ENCODE results near the gene TMED6.
A peak's percentile ranks its signal among the peaks of the same experiment; 100 is the strongest.

The TMED6 gene

DNA sequence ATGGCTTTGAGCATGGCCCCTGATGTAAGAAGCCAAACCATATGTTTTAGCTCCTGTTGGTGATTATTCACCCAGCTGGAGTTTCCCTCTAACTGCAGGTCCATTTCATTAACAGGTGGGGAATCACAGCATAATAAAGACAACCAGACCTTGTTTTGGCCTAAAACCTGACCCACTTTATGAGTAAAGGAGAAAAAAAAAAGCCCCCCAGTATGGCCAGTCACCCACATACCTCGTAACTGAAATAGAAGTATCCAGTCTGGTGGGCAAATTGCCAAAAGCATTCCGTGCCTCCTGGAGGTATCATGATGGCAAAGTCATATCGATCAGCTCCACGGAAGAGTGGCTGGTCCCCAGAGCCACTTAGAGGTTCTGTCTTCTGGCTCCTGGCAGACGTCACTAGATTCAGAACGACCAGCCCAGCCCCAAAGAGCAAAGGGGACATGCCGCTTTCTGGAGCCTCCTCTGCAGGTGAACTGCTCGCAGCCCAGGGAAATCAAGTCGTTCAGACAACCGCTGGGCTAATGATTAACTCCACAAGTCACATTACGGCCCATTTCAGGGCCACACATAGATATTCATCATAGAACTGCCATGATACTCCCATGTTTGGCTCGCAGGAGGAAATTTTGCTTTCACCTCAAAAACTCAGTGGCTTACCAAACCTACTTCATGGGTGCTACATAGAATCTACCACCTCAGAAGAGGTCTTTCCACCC is at the start of gene TMED6:
TMED6 (minus strand) TSS at position 478 of the 719 bp plus-strand sequence; CDS start at position 445, 33 bp downstream.
- no peak for DNase-seq (ENCODE audit: low read depth)

- DNase-seq (ENCODE audit: low read depth), result no peak
Observed at GRCh38 chr16:69399361-69399760, 47.8 kb upstream of the TMED6 start.

DNA sequence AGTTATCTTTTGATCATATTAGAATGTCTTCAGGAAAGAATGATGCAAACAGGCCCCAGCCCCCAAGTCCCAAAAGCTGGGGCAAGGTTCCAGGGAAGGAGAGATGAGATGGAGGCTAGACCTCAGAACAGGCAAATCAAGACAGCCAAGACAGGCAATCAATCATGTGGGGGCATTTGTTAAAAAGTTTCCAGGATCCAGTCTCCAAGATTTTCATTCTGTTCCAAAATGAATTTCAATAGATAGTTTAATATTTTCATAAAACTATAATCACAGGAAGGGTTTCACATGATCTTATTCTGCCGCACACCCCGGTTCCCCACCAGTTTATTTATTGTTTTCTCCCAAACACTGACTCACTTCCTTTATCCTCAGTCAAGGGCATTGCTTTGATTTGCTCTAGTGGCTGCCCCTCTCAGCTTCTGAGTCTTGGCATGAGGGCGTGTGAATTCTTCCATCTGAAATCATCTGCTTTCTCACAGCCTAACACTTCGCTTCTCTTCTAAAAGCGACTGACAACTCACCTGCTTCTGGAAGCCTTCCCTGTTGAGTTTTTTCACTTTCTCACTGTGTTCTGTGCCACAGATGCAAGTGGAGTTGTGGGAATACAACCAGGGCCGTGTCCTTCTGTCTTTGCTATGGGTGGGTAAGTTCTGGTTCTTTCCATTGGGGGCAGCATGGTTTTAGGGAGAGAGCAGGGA is 46.4 kb upstream of the TMED6 start:
- DNase-seq (ENCODE audit: low read depth), result no peak

- DNase-seq (ENCODE audit: low read depth), result peak; percentile 50
Observed at GRCh38 chr16:69396187-69397061, 44.8 kb upstream of the TMED6 start.

DNA sequence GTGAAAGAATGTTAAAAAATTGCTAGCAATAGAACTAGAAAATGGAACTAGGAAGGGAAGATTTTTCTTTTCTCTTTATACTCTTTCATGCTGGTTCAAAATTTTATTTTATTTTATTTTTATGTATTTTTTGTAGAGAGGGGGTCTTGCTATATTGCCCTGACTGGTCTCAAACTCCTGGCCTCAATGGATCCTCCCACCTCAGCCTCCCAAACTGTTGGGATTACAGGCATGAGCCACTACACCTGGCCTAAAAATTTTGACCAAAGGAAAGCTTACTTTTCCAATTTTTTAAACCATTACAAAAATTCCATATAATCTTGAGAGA is 44.2 kb upstream of the TMED6 start:
- no peak for DNase-seq (ENCODE audit: low read depth)

GRCh38 chr16:69393898-69394849 is 42.6 kb upstream of the TMED6 start:
- no peak for DNase-seq (ENCODE audit: low read depth)

DNA sequence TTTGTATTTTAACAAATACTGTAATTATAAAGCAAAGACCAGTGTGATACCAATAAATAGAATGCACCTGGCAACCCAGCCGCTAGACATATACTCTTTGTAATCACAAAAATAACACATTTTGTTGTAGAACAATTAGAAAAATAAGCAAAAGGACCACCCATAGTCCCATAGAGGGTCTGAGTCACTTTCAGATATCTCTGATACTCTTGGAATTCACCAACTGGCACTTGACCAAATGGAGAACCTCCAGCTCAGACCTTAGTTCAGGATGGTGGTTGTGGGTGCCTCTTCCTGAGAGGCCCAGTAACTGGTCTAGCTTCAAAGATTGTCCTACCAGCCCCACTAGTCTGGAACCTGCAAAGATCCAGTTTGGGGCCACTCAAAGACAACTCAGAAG is 35.0 kb upstream of the TMED6 start:
- DNase-seq (ENCODE audit: low read depth), result no peak

DNA sequence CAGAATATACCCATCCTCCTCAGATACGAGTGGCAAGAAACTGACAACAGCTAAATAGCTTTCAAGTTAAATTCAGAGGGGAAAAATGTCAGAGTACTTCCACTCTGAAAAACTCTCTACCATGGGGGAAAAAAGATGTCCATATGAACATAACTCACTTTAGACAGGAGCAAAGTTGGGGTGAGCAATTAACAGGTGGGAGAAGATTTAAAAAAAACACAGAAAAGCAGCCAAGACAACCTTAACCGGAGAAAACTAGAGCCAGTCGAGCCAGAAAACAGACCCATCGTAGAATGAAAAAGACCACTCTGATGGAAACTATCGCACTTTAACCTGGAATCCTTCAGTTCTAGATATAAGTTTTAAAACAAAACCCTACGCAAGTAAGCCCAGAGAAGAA is 33.4 kb upstream of the TMED6 start:
- no peak for DNase-seq (ENCODE audit: low read depth)

GRCh38 chr16:69382421-69382820 is 30.8 kb upstream of the TMED6 start:
- DNase-seq (ENCODE audit: low read depth), result no peak

GRCh38 chr16:69381231-69381630 is 29.6 kb upstream of the TMED6 start:
- no peak for DNase-seq (ENCODE audit: low read depth)

DNA sequence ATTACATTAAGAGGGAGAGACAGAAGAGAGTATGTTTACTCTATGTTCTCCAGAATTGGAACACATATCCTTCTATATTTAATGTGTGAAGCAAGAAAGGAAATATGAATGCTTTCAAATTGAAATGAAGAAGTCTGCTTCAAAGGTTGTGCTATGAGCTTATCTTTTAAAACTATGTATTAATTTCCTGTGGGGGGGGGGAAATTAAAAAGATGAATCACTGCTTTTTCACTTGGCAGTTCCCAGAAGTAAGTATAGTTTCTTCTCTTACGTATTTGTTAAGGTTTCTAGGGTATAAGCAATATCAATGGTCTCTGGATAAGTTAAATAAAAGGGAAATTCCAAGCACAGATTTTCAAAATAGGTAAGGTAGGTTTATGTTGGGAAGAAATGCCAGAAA is 27.2 kb upstream of the TMED6 start:
- DNase-seq (ENCODE audit: low read depth), result no peak

DNA sequence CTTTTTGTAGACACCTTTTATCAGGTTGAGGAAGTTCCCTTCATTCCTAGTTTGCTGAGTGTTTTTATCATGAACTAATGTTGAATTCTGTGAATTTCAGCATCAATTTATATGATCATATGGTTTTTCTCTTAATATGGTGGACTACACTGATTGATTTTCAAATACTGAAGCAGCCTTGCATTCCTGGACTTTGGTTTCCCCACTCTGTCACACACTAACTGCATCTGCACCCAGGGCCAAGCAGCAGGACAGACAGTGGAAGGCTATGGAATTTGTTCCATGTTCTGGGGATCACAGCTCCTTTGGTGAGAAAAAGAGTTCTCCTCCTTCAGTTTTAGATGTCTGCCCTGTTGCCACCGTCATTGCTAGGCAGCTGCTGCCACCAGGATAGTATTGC is 26.4 kb upstream of the TMED6 start:
- no peak for DNase-seq (ENCODE audit: low read depth)

DNA sequence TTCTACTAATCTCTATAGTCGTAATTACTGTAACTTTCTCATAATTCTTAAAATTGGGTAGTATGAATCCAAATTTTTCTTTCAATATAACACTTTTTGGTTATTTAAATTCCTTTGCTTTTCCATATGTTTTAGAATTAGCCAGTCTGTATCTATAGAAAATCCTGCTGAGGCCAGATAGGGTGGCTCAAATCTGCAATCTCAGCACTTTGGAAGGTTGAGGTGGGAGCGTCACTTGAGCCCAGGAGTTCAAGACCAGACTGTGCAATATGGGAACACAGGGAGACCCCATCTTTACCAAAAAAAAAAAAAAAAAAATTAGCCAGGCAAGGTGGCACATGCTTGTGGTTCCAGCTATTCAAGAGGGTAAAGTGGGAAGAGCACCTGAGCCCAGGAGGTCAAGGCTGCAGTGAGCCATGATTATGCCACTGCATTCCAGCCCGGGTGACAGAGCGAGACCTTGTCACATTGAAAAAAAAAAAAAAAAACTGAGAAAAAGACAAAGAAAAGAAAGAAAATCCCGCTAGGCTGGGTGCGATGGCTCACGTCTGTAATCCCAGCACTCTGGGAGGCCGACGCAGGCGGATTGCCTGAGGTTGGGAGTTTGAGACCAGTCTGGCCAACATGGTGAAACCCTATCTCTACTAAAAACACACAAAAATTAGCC is 24.9 kb upstream of the TMED6 start:
- no peak for DNase-seq (ENCODE audit: low read depth)

- no peak for DNase-seq (ENCODE audit: low read depth)
Observed at GRCh38 chr16:69373019-69373418, 21.4 kb upstream of the TMED6 start.

- DNase-seq (ENCODE audit: low read depth), result no peak
Observed at GRCh38 chr16:69371564-69371963, 20.0 kb upstream of the TMED6 start.

- no peak for DNase-seq (ENCODE audit: low read depth)
Observed at GRCh38 chr16:69368866-69369265, 17.3 kb upstream of the TMED6 start.

- DNase-seq (ENCODE audit: low read depth), result no peak
Observed at GRCh38 chr16:69367980-69368379, 16.4 kb upstream of the TMED6 start.

DNA sequence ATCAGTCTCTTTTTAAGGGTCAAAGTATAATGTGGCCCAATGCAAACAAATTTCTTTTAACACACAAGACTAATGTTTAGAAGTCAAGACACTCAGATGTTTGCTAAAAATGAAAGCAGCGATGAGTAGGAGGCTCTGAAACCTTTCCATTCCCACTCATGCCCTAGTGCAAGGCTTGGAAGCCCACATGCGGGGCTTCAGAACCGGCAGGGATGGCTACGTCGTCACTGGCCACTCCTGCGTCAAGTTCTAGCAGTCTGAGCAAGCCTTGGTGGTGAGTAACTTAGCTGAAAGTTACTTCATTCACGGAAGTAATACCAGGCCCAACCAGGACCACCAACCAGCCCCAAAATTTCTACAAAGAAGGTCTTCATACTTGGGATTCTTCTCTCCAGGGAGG is 14.8 kb upstream of the TMED6 start:
- DNase-seq (ENCODE audit: low read depth), result no peak

GRCh38 chr16:69365901-69366300 is 14.3 kb upstream of the TMED6 start:
- DNase-seq (ENCODE audit: low read depth), result no peak

GRCh38 chr16:69364088-69364487 is 12.5 kb upstream of the TMED6 start:
- no peak for DNase-seq (ENCODE audit: low read depth)

DNA sequence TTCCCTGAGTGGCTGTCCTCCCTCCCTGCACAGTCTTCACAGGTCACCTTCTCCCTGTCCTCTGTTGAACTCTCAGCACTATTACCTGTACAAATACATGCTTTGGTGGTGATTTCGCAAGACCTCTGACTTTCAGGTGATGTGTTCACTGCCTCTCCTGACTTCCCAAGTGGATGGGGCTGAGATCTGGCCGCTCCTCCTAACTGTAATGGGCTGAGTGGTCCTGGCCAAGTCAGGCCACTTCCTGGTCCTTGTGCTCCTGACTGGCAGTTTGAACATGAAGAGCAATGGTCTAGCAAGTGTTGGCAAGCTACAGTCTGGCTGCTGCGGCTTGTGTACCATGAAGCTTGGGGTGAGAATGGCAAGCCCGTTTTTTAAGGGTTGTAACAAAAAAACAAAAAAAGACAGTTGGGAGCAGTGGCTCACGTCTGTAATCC is 11.7 kb upstream of the TMED6 start:
- no peak for DNase-seq (ENCODE audit: low read depth)

All from stimulated activated CD8-positive, alpha-beta memory T cell treated with anti-CD3 and anti-CD28 coated beads, Interleukin-4, amount 100 ng/mL, for 24 hours (primary cell).